Measurements from ENCODE around the gene DHRS12.

DNA sequence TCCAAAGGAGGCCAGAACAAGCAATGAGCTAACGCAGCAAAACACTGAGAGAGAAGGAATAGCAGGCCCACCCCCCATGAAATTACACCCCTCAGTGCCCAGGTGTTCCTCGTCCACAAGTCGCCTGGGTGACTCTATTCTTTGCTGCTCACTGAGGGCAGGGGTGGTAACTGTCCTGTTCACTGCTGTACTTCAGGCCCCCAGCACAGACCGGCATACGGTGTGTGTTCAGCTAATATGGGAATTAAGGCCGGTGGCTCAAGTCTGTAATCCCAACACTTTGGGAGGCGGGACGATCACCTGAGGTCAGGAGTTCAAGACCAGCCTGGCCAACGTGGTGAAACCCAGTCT lies 31.9 kb downstream of the DHRS12 start:
- TF ChIP-seq TAF1 (IDR thresholded peaks at IDR 0.05; ENCODE audit: low read depth, low read length) (no peak), POLR2AphosphoS5 (IDR thresholded peaks at IDR 0.05; ENCODE audit: low read depth, low read length) (no peak), POLR2A (IDR thresholded peaks at IDR 0.05; ENCODE audit: low read depth, low read length) (no peak)
